ENCODE results near the gene SDK1.

DNA sequence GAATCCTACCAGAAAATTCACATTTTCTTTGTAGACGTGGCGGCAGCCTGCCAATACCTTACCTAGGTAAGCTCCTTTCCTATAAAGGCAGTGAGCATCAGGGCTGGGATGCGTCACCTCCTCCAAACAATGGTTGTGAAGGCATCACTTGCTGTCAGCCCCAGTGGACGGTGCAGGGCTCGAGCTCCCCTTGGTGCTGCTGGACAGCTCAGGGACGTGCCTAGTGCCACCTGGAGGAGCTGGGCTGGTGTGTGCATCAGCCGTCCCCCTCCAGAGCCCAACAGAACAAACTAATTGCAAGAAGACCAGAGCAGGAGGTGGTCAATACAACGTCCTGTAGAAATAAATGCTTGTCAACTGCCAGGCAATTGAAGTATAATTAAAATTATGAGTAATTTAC lies 863.5 kb downstream of the SDK1 start:
- no peak for TF ChIP-seq POLR2A (IDR thresholded peaks at IDR 0.05; ENCODE audit: low read length)
- TF ChIP-seq GATA1 (IDR thresholded peaks at IDR 0.05; ENCODE audit: low read depth, low read length), result no peak
